H9 (cell line): ENCODE measurements around the gene ERCC6L2. TPM values are rescaled to one million over a fixed set of nuclear protein-coding genes. Genes with fewer than 3 reads are reported as not detected.

ENCODE experiments used
- DNase-seq: peaks from one replicate; pipeline ENCODE4 v3.0.0-alpha.2; 2017
- H2AFZ ChIP-seq: one replicate; pipeline ENCODE4 v1.6.1; 2013; ENCODE audit warnings: mild to moderate bottlenecking, low read length, control low read depth, moderate library complexity
- H2AK5ac ChIP-seq: 2 replicates; pipeline ENCODE4 v1.6.1; 2013; ENCODE audit warnings: low read length, control low read depth, mixed read lengths; ENCODE audit not compliant: insufficient read length
- H2BK120ac ChIP-seq: one replicate; pipeline ENCODE4 v1.6.1; 2013; ENCODE audit warnings: low read depth, mild to moderate bottlenecking, low read length, control low read depth, inconsistent platforms; ENCODE audit not compliant: poor library complexity, severe bottlenecking
- H2BK12ac ChIP-seq: 2 replicates; pipeline ENCODE4 v1.6.1; 2013; ENCODE audit warnings: low read length, control low read depth, mixed read lengths, low read depth; ENCODE audit not compliant: insufficient read length
- H2BK15ac ChIP-seq: 2 replicates; pipeline ENCODE4 v1.6.1; 2013; ENCODE audit warnings: low read depth, low read length, control low read depth
- H2BK20ac ChIP-seq: one replicate; pipeline ENCODE4 v1.6.1; 2013; ENCODE audit warnings: low read depth, mild to moderate bottlenecking, low read length, control low read depth, inconsistent platforms; ENCODE audit not compliant: poor library complexity, severe bottlenecking
- H2BK5ac ChIP-seq: 2 replicates; pipeline ENCODE4 v1.6.1; 2013; ENCODE audit warnings: low read length, control low read depth, mixed read lengths; ENCODE audit not compliant: insufficient read length
- H3K14ac ChIP-seq: 2 replicates; pipeline ENCODE4 v1.6.1; 2013; ENCODE audit warnings: low read length, control low read depth; ENCODE audit not compliant: insufficient read depth
- H3K18ac ChIP-seq: 2 replicates; pipeline ENCODE4 v1.6.1; 2013; ENCODE audit warnings: low read depth, mild to moderate bottlenecking, mixed read lengths, low read length, control low read depth; ENCODE audit not compliant: insufficient read length
- H3K23ac ChIP-seq: 2 replicates; pipeline ENCODE4 v1.6.1; 2013; ENCODE audit warnings: low read length, control low read depth, mixed read lengths, low read depth; ENCODE audit not compliant: insufficient read length
- H3K23me2 ChIP-seq: 2 replicates; pipeline ENCODE4 v1.6.1; 2013; ENCODE audit warnings: low read depth, mild to moderate bottlenecking, mixed read lengths, low read length, control low read depth; ENCODE audit not compliant: insufficient read length, poor library complexity, severe bottlenecking
- H3K27ac ChIP-seq: 2 replicates; pipeline ENCODE4 v1.5.1; 2013; ENCODE audit warnings: low read length, control low read depth, mixed read lengths, low read depth; ENCODE audit not compliant: insufficient read length
- H3K27me3 ChIP-seq: 2 replicates; pipeline ENCODE4 v1.6.1; 2013; ENCODE audit warnings: low read length, control low read depth, inconsistent platforms; ENCODE audit not compliant: insufficient read depth
- H3K4ac ChIP-seq: 2 replicates; pipeline ENCODE4 v1.6.1; 2013; ENCODE audit warnings: low read depth, mild to moderate bottlenecking, control low read depth, inconsistent platforms, low read length, moderate library complexity
- H3K4me1 ChIP-seq: 2 replicates; pipeline ENCODE4 v1.6.1; 2013; ENCODE audit warnings: low read length, control low read depth, inconsistent platforms; ENCODE audit not compliant: insufficient read depth
- H3K4me2 ChIP-seq: 2 replicates; pipeline ENCODE4 v1.6.1; 2013; ENCODE audit warnings: low read length, control low read depth, mixed read lengths; ENCODE audit not compliant: insufficient read length, insufficient read depth
- H3K56ac ChIP-seq: 2 replicates; pipeline ENCODE4 v1.6.1; 2013; ENCODE audit warnings: low read depth, mild to moderate bottlenecking, mixed read lengths, low read length, control low read depth; ENCODE audit not compliant: insufficient read length
- H3K79me1 ChIP-seq: 2 replicates; pipeline ENCODE4 v1.6.1; 2013; ENCODE audit warnings: low read depth, mild to moderate bottlenecking, moderate library complexity, low read length, control low read depth, inconsistent platforms; ENCODE audit not compliant: insufficient read depth, poor library complexity, severe bottlenecking
- H3K79me2 ChIP-seq: 2 replicates; pipeline ENCODE4 v1.6.1; 2013; ENCODE audit warnings: low read length, control low read depth, inconsistent platforms; ENCODE audit not compliant: insufficient read depth
- H3K9ac ChIP-seq: 2 replicates; pipeline ENCODE4 v1.6.1; 2013; ENCODE audit warnings: low read length, control low read depth, mixed read lengths; ENCODE audit not compliant: insufficient read length; ENCODE audit errors: extremely low read depth
- H3K9me3 ChIP-seq: one replicate; pipeline ENCODE4 v1.6.1; 2013; ENCODE audit warnings: low read depth, low read length, inconsistent platforms; ENCODE audit not compliant: control insufficient read depth
- H3T11ph ChIP-seq: one replicate; pipeline ENCODE4 v1.6.1; 2013; ENCODE audit warnings: mild to moderate bottlenecking, low read length, control low read depth, inconsistent platforms
- H4K20me1 ChIP-seq: one replicate; pipeline ENCODE4 v1.6.1; 2013; ENCODE audit not compliant: control insufficient read depth, insufficient read length, insufficient read depth
- H4K5ac ChIP-seq: 2 replicates; pipeline ENCODE4 v1.6.1; 2013; ENCODE audit warnings: low read depth, mild to moderate bottlenecking, mixed read lengths, low read length, control low read depth; ENCODE audit not compliant: insufficient read length
- H4K8ac ChIP-seq: replicated peaks from 2 replicates; pipeline ENCODE4 v1.6.1; 2013; ENCODE audit warnings: low read length, control low read depth, mixed read lengths, low read depth; ENCODE audit not compliant: insufficient read length
- H4K91ac ChIP-seq: 2 replicates; pipeline ENCODE4 v1.6.1; 2013; ENCODE audit warnings: low read depth, mild to moderate bottlenecking, moderate library complexity, mixed read lengths, low read length, control low read depth; ENCODE audit not compliant: insufficient read length
- H3K27ac Mint-ChIP-seq, 3 experiments: 2 replicates in 2 of 3; 3 replicates in 1 of 3; pipeline ENCODE4 v1.8.0; 2020 to 2021; ENCODE audit warnings: mixed read lengths in 3 of 3, mild to moderate bottlenecking in 1 of 3, moderate library complexity in 1 of 3
- H3K27me3 Mint-ChIP-seq: 2 replicates; pipeline ENCODE4 v1.8.0; 2021; ENCODE audit warnings: low read depth, mild to moderate bottlenecking, moderate library complexity, mixed read lengths
- H3K36me3 Mint-ChIP-seq, 3 experiments: 2 replicates in 2 of 3; 3 replicates in 1 of 3; pipeline ENCODE4 v1.8.0; 2020 to 2021; ENCODE audit warnings: low read depth in 3 of 3, mixed read lengths in 3 of 3; ENCODE audit not compliant: insufficient read depth in 1 of 3
- H3K4me1 Mint-ChIP-seq, 2 experiments: 2 replicates each; pipeline ENCODE4 v1.8.0; 2020; ENCODE audit warnings: mixed read lengths in 2 of 2
- H3K4me3 Mint-ChIP-seq, 2 experiments: 2 replicates in 1 of 2; 3 replicates in 1 of 2; pipeline ENCODE4 v1.8.0; 2020 to 2021; ENCODE audit warnings: mild to moderate bottlenecking in 2 of 2, mixed read lengths in 2 of 2, moderate library complexity in 1 of 2
- H3K9me3 Mint-ChIP-seq, 2 experiments: 2 replicates in 1 of 2; 3 replicates in 1 of 2; pipeline ENCODE4 v1.8.0; 2020; ENCODE audit warnings: mild to moderate bottlenecking in 2 of 2, mixed read lengths in 2 of 2, moderate library complexity in 1 of 2
- CTCF ChIP-seq: fragments of 200-600 bp; sonication (generic); conservative IDR thresholded peaks from 3 replicates; pipeline ENCODE4 v1.8.0; 2021; ENCODE audit warnings: antibody characterized with exemption, mild to moderate bottlenecking
- WGBS: extraction: QIAGEN DNeasy Blood & Tissue Kit; methylation state at CpG from one replicate; pipeline ENCODE4 v1.1.7; 2013; ENCODE audit warnings: missing lambda C conversion rate, low lambda C conversion rate, mixed read lengths; ENCODE audit not compliant: insufficient read length; ENCODE audit errors: extremely low coverage; 5-methylcytosine and 5-hydroxymethylcytosine counted together
- total RNA-seq: library from RNA; stranded (reverse); gene quantifications from 2 replicates; pipeline ENCODE4 v1.2.1, GENCODE V29; 2021

The ERCC6L2 gene
- total RNA-seq, 1 experiment from 2014 or later: 57.7 TPM

DNA sequence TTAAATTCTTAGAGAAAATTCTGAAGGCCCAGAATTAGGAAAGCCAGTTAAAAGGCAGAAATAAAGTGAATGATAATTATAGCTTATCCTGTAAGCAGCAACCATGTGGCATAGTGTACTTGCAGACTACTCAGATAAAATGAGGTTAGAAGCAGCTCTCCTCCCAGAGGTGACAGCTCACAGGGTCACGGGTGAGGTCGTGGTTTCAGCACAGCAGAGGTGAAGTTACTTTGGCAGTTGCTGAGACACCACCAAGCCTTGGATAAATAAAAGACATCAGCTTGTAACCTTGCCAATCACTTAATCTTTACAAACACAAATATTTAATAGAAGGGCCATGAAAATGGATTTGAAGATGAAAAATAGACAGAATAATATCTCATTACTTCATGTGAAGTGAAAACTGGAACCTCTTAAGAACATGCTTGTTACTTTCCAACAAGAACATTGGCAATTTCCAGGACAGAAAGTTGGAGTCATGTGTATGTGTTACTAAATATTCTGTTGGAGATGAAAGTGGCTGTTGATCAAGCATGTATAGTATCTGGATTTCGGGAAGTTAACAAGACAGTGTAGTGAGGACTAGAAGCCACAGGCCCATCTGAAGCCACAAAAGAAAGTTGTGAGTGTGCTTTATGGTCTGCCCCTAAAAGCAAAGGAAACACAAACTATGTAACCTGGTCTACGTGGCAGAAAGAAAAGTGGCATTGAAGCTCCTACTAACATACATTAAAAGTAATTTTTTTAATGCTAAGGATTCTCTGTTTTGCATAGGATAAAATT lies 134.4 kb downstream of the ERCC6L2 start:
- no peak overlapping the region for H2BK20ac ChIP-seq
- H3K4me3 Mint-ChIP-seq: no peak overlapping the region
- no peak overlapping the region for H4K8ac ChIP-seq
- no peaks in the 10 kb centered on the region for H3K79me2 ChIP-seq
- no peak for DNase-seq
- TF ChIP-seq CTCF: no peak
- H3K56ac ChIP-seq: no peak overlapping the region
- H3K23me2 ChIP-seq: no peaks in the 10 kb centered on the region
- H3K23ac ChIP-seq: no peak overlapping the region
- no peak overlapping the region for H3K4me2 ChIP-seq
- H4K20me1 ChIP-seq: no peaks in the 10 kb centered on the region
- no peak overlapping the region for H3K27ac ChIP-seq
- H3K9ac ChIP-seq: no peak overlapping the region
- no peaks in the 10 kb centered on the region for H3K27me3 Mint-ChIP-seq
- no peaks in the 10 kb centered on the region for H3K4me1 Mint-ChIP-seq
- no peak overlapping the region for H4K91ac ChIP-seq
- no peak overlapping the region for H2AFZ ChIP-seq
- no peak overlapping the region for H3K14ac ChIP-seq
- H3K4ac ChIP-seq: no peak overlapping the region
- H2BK15ac ChIP-seq: no peak overlapping the region
- no peak overlapping the region for H3T11ph ChIP-seq
- H3K36me3 Mint-ChIP-seq: peaks cover 2 to 14% (median 11%) of the 10 kb centered on the region in 3 experiments; a peak in 5 of 7 replicates
- no CpG with 5 or more reads among the region's 4 CpGs for WGBS
- no peak overlapping the region for H4K5ac ChIP-seq
- no peak overlapping the region for H2BK12ac ChIP-seq
- H3K4me1 ChIP-seq: no peaks in the 10 kb centered on the region
- H2AK5ac ChIP-seq: no peak overlapping the region
- no peaks in the 10 kb centered on the region for H3K27me3 ChIP-seq
- H3K18ac ChIP-seq: no peak overlapping the region
- no peak overlapping the region for H2BK120ac ChIP-seq
- no peaks in the 10 kb centered on the region for H3K9me3 ChIP-seq
- no peak overlapping the region for H3K27ac Mint-ChIP-seq
- no peaks in the 10 kb centered on the region for H3K79me1 ChIP-seq
- H2BK5ac ChIP-seq: no peak overlapping the region
- no peaks in the 10 kb centered on the region for H3K9me3 Mint-ChIP-seq
